SIG-M5 treated with dmso at 0.1 percent for 504 hours (cell line): ENCODE data around the gene CFAP100.
A peak's percentile ranks its signal among the peaks of the same experiment; 100 is the strongest.

Experiments used
- DNase-seq: peaks from one replicate; lab custom pipeline; 2025; ENCODE audit not compliant: unreplicated experiment; lab: John Stamatoyannopoulos, UW

The CFAP100 gene

DNA sequence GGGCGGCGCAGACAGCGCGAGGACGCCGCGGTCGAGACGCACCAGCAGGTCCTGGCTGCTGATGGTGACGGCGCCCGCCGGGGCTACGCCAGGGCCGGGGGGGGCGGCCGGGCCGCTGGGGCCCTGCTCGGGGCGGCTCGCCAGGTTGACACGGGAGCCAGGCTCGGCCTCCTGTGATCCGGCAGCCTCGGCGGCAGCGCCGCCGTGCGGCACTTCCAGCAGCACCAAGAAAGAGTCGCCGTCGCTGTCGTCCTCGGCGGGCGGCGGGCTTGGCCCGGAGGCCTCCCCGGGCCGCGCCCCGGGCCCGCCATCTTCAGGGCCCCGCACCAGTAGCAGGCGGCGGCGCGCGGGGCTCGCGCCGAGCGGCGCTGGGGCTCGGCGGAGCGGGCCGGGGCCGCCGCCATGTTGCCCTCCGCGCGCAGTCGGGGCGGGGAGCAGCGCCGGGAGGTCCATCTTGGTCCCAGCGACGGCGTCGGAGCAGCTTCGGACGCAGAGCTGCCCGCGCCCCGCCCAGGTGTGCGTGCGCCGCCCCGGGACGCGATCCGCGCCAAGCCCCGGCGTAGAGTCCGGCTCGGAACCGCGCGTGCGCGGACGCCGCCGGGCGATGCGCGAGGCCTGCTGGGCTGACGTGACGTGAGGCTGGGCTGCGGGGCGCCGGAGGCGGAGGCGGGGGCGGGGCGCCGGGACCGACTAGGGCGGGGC, 80.9 kb downstream of the CFAP100 start, which contains the start of gene ZXDC:
Gene ZXDC, minus strand, starts transcription at position 479 of the 702 bp plus-strand sequence. Its CDS starts 26 bp downstream, at position 453.
- peak; percentile 90 for DNase-seq

DNA sequence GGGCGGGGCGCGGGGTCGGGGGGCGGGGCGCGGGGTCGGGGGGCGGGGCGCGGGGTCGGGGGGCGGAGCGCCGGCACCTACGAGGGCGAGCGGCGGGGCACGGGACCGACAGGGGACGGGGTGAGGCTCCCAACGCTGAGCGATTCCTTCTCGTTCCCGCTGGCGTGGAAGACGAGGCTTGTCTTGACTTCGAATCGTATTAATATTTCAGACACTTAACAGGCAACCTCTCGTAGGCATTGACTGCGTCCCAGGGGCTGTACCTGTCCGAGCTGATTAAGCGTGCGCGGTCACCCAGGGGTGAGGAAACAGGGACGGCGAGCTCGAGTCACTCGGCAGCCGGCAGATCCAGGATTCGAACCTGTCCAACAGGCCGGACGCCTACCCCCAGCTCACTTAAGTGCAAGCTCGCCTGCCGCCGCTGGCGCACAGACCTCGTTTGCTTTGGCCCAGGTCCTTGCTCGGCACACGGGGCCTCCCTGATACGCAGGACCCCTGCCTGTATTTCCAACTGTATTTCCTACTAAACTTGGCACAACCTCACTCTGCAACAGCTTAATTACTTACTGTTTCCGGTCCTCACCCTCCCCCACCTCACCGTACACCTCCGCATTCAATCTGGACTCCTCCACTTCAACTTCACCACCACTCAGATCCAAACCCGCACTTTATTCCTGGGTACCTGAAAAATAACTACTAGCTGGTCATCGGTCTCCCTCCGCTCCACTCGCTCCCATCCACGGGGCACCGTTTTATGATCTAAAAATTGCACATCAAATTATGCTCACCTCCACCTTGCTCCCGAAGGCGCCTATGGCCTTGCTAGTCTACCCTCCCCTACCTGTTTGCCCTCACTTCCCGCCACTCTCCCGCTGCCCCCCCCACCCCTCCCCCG, 81.7 kb downstream of the CFAP100 start:
- peak; percentile 68 for DNase-seq

DNA sequence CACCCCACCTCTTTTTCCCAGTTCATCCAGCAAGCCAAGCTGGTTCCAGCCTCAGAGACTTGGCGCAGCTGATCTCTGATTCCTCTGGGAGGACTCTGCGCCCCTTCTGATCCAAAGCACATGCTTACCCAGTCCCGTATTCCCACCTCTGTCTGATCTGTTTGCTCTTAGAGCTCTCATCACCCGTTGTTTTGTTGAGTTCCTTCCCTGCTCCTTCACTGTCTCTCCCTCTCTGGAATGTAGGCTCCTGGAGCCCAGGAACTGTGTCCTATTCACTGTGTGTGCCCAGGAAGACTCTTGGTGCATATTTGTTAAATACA, 82.3 kb downstream of the CFAP100 start:
- DNase-seq = no peak

DNA sequence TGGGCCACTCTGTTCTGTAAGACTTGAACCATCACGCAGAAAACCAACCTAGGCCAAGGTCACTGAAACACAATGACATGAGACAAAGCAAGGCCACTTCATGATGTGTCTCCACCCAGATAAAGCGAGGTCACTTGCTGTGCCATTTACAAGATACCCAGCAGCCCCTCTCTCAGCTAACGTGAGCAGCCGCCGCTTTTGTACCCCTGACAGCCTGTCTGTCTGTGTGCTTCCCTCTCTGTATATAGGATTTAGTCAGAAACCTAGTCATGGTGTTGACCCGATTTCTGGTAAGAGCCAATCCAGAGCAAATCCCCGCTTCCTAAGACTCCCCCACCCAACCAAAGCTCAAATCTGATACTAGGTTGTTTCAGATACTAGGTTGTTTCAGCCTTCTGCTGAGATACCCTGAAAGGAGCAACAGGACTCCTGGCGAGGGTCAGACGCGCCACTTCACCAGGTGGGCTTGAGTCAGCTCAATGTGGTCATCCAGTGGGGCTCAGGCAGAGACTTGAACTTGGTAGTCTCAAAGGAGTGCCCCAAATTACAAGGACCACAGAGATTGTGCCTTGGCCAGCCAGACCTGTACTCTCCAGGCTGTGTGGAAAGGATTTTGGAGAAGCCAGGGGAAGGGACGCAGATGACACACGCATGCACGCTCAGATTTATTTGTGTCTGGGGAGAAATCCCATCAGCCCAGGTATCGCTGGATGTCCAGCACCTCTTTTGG, 84.0 kb downstream of the CFAP100 start:
- no peak for DNase-seq

DNA sequence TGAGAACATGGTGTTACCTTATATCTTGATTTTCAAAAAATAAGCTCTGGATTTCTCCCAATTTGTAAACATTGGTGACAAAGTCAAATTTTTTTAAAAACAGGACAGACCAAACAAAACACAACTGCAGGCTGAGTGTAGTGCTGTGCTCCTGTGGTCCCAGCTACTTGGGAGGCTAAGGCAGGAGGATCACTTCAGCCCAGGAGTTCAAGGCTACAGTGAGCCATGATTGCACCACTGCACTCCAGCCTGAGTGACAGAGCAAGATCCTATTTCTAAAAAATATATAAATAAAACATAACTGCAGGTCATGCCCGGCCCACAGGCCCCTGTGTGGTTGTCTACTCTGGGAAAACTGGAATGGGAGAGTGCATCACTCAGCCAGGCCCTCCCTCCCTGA, 84.9 kb downstream of the CFAP100 start:
- DNase-seq = no peak

DNA sequence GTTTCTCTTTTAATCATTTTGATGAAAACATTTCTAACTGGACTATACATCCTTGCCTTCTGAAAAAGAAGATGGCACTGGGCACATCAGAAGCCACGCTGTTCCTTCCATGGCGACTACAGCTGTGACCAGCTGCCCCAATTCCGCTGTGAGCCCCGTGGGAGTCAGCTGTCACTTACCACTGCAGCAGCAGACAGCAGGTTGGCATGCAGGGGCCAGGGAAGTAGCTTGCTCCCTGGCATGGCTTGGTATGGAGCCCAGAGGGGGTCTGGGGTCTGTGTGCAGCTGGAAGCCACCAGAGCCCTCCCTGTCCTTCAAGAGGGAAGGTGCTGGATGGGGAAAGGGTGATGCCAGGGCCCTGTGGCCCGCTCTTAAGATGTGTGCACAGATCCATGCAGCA, 85.5 kb downstream of the CFAP100 start:
- no peak for DNase-seq

DNA sequence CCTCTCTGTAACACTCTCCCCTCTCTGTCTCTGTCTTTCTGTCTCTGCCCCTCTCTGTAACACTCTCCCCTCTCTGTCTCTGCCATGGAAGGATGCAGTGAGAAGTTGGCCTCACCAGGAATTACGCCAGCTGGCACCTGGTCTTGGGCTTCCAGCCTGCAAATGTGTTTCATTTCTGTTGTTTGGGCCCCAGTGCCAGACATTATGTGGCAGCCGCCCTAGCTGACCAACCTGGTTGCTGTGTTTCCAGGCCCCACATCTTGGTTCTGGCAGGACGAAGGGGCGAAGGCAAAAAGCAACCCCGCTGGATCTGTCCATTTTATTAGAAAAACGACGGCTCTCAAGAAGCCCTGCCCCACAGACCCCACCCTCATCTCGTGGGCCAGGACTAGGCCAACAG, 86.2 kb downstream of the CFAP100 start:
- DNase-seq = no peak

DNA sequence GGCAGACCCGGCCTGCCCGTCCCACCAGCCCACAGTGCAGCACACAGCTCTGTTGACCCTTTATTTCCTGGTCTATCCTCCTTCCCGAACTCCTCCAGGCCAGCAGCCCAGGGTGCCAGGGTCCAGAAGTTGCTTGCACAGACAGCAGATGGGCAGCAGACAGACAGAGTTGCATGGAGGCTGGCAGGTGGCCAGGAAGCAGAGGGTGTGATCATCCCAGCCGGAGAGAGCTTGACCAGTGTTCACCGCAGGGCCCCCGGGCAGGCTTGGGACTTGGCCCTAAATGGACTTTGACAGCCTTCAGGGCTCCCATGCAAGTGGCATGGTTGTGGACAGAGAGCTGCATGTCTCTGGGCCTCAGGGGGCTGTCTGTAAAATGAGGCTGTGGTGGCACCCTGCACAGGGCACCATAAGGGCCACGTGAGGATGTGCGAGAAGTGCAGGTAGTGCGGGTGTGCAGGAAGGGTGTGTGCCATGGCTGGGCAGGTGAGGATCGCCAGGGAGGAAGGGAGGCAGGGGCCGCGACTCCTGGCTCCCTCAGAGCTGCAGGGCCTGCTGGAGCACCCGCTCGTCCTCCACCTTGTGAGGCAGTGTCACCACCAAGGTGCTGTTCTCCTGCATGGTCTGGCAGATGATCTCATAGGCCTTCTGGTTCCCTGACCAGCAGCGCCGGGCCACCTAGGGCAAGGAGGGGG, 87.2 kb downstream of the CFAP100 start:
- DNase-seq = no peak

DNA sequence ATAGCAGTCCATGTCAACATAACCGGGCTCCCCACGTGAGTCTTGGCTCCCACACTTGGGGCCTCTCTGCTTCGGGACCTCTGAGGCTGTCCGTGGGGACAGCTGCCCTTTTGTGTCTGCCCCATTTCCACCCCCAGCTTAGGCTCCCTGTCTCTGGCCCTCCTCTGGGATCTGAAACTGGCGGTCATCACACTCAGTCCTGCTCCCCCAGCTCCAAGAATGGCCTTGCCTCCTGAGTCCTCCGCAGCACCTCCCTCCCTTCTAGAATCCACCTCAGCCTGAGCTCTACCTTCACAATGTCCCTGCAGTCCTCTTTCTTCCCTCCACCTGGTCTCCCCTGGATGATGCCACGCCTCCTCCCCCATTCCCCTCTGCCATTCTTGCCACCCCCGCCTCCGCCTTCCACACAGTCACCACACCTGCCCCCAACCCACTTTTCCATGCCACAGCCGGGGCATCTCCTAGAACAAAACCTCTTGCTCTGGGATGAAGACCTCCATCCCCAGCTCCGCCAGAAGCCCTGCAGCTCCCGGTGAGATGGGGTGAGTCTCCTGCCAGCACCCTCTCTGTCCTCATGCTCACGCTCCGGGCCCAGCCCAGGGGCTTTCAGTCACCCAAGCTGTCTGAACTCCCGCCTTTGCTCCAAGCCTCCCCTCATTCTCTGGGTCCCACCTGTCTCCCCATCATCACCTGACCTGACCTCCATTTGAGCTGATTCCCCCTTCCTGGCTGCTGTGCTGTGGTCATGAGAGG, 88.0 kb downstream of the CFAP100 start:
- no peak for DNase-seq

DNA sequence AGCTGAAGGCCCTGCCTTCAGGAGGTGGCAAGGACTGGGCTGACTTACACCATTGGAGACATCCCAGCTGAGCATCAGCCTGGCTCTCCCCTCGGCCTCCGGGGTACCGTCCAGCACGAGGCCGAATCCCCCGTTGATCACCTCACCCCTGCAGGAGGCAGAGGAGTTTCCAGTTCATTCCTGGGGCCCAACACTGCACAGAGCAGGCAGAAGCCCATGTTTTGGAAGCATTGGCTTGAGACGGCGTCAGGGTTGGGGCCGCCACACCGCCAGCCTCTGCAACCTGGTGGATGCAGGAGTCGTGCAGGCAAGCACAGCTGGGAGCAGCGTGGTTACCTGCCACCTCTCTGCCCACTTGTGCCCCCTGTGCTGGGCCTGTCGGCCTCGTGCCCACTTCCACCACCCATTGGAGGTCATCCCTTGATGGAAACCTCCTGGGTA, 88.6 kb downstream of the CFAP100 start:
- no peak for DNase-seq

DNA sequence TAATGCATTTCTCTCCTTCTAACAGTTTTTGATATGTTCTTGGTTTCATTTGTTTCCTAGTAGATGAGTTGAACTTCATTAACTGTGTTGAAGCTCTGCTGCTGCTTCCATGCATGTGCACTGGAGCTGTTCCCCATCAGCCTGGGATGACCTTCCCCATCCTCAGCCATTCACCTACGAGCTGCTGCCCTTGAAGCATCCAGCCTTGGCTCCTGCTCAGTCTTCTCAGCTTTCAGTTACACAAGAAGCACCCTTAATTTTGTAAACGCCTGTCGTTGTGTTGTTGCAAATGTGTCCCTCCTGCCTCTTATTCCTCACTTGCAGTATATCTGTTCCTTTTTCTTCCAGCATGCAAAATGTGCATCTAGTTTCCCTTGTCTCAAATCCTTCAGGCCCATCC, 89.4 kb downstream of the CFAP100 start:
- no peak for DNase-seq

DNA sequence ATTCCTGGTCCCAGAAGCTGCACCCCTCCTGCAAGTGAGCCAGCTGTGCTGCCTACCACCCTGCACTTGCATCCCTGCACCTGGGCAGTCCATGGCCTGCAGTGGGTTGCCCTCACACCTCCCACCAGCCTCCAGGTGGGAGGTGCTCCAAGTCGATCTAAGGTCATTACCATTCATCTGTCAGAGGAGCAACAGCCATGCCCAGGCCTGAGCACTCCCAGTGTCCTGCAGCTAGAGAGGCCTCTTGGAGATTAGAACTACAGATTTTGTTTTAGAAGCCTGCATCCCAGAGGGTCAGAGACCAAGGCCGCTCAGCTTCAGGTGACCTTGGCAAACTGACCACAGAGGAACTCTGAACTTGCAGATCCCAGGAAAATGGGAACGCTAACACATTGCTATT, 90.0 kb downstream of the CFAP100 start:
- no peak for DNase-seq

DNA sequence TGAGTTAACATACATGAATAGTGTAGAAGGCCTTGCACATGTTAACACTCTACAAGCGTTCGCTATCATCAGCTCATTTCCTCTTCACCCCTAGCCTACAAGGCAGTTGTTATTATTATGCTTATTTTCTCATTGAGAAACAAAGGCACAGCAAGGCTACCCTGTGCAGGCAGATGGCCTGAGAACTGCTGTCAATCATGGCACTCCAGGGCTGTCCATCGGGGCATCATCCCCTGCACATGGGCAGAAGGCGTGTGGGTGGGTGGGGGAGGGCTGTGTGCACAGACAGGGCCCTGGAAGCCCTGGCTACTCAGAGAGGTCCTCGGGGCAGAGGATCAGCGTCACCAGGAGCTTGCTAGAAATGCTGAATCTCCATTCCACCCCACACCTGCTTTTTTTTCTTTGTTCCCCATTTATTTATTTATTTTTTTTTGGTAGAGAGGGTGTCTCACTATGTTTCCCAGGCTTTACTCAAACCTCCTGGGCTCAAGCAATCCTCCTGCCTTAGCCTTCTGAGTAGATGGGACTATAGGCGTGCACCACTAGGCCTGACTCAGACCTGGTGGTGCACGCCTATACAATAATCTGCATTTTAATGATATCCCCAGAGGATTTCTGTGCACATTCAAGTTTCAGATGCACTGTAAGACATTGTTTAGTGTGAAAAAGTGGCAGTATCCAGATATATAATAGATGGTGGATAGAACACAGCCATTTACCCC, 90.6 kb downstream of the CFAP100 start:
- DNase-seq = no peak

DNA sequence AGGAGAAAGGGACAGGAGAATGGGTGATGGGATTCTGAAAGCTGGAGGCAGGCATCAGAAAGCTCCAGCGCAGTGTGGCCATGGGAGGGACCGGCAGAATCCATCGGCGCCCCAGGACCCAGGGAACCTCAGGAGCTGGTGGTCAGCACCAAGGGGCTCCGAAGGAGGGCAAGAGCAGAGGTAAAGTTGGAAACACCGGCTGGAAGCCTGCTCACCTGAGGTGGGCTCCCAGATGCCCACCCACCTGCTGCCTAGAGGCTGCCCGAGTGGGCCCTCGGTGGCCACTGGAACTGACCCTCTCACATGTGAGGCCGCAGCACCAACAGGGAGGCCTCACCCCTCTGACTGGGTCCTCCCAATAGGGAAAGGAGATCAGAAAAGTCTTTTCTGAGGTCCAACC, 91.2 kb downstream of the CFAP100 start:
- DNase-seq = no peak
